GM12891 (cell line): ENCODE results near the gene DEPP1.
A peak's percentile ranks its signal among the peaks of the same experiment; 100 is the strongest.

Source experiments
- PAX5 ChIP-seq: IDR thresholded peaks from 2 replicates; pipeline ENCODE4 v1.6.1; 2011; ENCODE audit warnings: low read length, moderate library complexity, mild to moderate bottlenecking; ENCODE audit not compliant: insufficient read depth, severe bottlenecking
- POLR2A ChIP-seq: IDR thresholded peaks from 2 replicates; pipeline ENCODE4 v1.6.1; 2011; ENCODE audit warnings: low read depth, low read length, control low read depth
- POLR2AphosphoS5 ChIP-seq: IDR thresholded peaks from 2 replicates; pipeline ENCODE4 v1.6.1; 2011; ENCODE audit warnings: low read depth, low read length, control low read depth
- SPI1 ChIP-seq: IDR thresholded peaks from 2 replicates; pipeline ENCODE4 v1.6.1; 2011; ENCODE audit warnings: low read depth, low read length, control low read depth
- TAF1 ChIP-seq: IDR thresholded peaks from 2 replicates; pipeline ENCODE4 v1.6.1; 2011; ENCODE audit warnings: low read depth, low read length, control low read depth

GRCh38 chr10:44966129-44966815 lies 12.3 kb downstream of the DEPP1 start:
- TF ChIP-seq POLR2AphosphoS5, result no peak
- TF ChIP-seq POLR2A, result no peak
- 0 out of 2 replicates have a peak, but pooled peaks have one; percentile 11 for TF ChIP-seq SPI1
- no peak for TF ChIP-seq TAF1
- TF ChIP-seq PAX5, result no peak
